Coronary artery (tissue), 2 donors: ENCODE measurements around the gene TNRC18.
A peak's percentile ranks its signal among the peaks of the same experiment; 100 is the strongest.

ENCODE experiments used
- DNase-seq: peaks from one replicate; pipeline ENCODE4 v3.0.0-alpha.2; 2017; ENCODE audit warnings: low spot score
- H3K27ac ChIP-seq, 2 donors: fragments of 200-600 bp; sonication (generic); one replicate each; pipeline ENCODE4 v1.5.1; 2016 to 2019
- H3K4me3 ChIP-seq: fragments of 200-600 bp; sonication (generic); 2 replicates; pipeline ENCODE4 v1.5.1; 2016; ENCODE audit warnings: mild to moderate bottlenecking, moderate library complexity
- TF ChIP-seq, protein P1 (sequence below): fragments of 200-600 bp; sonication (generic); IDR thresholded peaks from one replicate; pipeline ENCODE4 v1.5.1; 2019; ENCODE audit warnings: antibody characterized with exemption

TNRC18 gene

DNA sequence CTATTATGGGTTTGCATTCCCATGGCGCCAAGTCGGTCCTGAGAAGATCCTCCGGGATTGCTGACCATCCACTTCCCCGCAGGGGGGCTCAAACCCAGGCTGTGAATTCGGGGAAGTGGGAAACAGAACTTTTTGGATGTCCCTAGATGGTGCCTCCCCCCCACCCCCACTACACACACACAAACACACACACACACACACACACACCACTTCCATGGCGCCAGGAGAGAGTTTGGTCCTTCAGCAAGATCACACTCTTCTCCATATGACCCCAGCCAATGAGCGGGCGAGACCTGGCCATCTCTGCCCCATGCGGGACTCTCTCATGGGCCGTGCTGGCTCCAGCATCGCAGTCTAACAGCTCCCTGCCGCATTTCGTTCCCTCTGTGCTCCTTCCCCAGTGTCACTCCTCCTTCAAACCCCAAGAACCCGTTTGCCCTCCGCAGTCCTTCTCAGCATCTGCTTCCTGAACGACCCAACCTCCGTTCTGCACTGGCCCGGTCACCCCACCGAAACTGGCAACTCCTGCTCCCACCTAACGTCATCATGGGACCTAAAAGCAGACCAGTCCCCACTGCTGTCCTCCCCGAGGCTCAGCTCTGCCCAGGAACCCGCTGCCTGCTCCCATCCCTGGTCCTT is 32.1 kb upstream of the TNRC18 start:
- no peak for DNase-seq
- TF ChIP-seq, protein P1, sequence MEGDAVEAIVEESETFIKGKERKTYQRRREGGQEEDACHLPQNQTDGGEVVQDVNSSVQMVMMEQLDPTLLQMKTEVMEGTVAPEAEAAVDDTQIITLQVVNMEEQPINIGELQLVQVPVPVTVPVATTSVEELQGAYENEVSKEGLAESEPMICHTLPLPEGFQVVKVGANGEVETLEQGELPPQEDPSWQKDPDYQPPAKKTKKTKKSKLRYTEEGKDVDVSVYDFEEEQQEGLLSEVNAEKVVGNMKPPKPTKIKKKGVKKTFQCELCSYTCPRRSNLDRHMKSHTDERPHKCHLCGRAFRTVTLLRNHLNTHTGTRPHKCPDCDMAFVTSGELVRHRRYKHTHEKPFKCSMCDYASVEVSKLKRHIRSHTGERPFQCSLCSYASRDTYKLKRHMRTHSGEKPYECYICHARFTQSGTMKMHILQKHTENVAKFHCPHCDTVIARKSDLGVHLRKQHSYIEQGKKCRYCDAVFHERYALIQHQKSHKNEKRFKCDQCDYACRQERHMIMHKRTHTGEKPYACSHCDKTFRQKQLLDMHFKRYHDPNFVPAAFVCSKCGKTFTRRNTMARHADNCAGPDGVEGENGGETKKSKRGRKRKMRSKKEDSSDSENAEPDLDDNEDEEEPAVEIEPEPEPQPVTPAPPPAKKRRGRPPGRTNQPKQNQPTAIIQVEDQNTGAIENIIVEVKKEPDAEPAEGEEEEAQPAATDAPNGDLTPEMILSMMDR, result no peak
- no peak overlapping the region for H3K27ac ChIP-seq

DNA sequence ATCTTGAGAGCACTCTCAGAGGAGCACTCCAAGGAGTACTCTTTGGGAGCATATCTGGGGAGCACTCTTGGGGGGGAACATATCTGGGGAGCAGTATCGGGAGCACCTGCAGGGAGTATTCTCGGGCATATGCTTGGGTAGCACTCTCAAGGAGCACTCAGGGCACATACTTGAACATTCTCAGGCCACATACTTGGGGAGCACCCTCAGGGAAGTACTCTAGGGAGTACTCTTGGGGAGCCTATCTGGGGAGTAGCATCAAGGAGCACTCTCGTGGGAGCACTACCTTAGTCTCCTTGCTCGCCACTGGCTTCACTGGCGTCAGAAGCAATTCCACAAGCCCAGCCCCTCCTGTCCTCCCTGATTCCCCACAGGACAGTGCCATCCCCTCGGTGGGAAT is 31.5 kb upstream of the TNRC18 start:
- TF ChIP-seq, protein P1, result no peak
- H3K4me3 ChIP-seq, result no peak overlapping the region
- DNase-seq, result no peak
- no peak overlapping the region for H3K27ac ChIP-seq

More for the DNA sequence above, 32.1 kb upstream of the TNRC18 start:
- no peak overlapping the region for H3K4me3 ChIP-seq

DNA sequence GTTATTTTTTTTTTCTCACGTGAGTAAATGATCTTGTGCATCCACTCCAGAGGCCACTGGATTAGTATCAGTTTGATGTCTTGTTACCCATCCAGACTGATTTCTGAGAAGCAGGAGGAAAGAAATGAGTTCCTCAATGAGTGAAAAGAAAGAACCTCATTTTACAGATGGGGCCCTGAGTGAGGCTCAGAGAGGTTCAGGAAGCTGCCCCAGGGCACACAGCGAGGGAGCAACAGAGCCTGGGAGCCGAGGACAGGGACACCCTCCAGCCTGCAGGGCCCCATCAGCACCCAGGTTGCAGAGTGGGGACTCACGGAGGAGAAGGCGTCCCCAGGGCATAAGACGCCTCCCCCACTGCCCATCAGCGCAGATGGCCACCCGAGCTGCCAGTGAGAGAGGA is 30.9 kb upstream of the TNRC18 start:
- TF ChIP-seq, protein P1, result no peak
- H3K27ac ChIP-seq, result no peak overlapping the region

DNA sequence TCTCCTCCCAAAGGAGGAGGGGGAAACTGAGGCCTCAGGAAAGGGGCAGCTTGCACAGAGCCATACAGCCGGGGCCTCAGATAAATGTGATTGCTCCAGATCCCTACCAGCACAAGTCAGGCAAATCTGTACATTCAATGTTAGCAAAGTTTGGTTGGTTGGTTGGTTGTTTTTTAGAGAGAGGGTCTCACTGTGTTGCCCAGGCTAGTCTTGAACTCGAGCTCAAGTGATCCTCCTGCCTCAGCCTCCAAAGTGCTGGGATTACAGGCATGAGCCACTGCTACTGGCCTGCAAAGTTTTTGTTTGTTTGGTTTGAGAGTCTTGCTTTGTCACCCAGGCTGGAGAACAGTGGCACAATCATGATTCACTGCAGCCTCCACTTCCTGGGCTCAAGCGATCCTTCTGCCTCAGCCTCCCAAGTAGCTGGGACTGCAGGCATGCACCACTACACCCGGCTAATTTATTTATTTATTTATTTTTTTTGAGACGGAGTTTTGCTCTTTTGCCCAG is 30.0 kb upstream of the TNRC18 start:
- TF ChIP-seq, protein P1, result no peak
- no peak for DNase-seq
- Histone ChIP-seq H3K27ac (no peak overlapping the region), H3K4me3 (no peak overlapping the region)

More for the DNA sequence above, 30.9 kb upstream of the TNRC18 start:
- H3K4me3 ChIP-seq, result no peak overlapping the region
- DNase-seq, result no peak

DNA sequence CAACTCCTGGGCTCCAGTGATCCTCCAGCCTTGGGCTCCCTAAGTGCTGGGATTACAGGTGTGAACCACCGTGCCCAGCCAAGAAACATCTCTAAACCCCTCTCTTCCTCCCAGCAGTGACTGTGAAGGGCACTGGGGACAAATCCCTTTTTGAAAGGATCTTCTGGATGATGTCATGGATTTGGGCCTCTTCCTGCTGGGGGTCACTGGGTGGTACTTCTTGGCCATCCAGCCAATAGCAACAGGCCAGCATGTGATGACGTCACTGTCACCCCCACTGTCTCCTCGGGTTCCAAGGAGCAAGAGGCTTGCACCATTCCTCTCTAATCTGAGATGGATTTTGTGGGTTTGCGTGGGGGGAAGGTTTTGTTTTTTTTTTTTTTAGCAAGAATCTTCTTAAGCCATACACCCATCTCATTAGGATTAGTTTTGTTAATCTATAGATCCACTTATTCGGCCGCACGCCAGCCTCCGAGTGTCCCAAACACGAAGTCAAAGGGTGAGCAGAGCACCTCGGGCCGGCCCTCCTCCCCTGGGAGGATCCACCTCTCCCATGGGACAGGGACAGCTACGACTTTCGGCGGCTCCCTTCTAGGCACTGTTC is 29.4 kb upstream of the TNRC18 start:
- TF ChIP-seq, protein P1, result no peak
- no peak overlapping the region for H3K27ac ChIP-seq

DNA sequence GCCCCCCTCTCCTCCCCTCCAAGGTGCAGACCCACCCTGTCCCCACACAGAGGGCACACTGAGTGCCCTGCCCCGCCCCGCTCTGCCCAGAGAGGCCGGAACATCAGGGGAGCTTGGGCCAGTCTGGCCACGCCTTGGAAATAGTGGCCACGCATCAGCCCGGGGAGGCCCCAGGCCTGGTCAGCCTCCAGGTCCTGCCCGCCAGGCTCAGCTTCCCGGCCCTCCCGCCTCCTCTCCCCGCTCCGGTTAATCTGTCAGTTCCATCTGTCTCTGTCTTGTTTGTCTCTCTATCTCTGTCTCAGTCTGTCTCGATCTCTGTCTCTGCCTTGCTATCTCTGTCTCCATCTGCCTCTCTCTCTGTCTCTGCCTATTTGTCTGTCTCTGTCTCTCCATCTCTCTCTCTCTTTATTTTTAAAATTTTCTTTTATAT is 28.9 kb upstream of the TNRC18 start:
- Histone ChIP-seq H3K27ac (no peak overlapping the region), H3K4me3 (no peak overlapping the region)
- TF ChIP-seq, protein P1, result no peak
- DNase-seq, result no peak

More for the DNA sequence above, 29.4 kb upstream of the TNRC18 start:
- DNase-seq, result no peak
- no peak overlapping the region for H3K4me3 ChIP-seq

DNA sequence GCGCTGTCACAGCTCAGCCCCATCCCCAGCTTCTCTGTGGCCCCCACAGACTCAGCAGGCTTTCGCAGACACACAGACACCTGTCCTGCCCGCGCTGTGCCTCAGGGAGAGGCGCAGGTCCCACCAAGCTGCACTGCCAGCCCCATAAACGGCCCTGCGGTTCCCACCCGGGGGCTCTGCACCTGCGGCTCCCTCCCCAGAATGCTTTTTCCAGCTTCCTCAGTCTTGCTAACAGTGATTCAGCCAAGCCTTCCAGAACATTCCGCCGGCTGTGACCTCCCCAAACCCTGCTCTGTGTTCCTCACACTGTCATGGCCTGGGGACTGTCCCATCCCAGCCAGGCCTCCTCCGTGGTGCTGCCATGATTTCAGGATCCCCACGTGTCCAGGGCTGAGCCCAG is 27.8 kb upstream of the TNRC18 start:
- no peak overlapping the region for H3K27ac ChIP-seq
- DNase-seq, result peak; percentile 54
- TF ChIP-seq, protein P1, result no peak

More for the DNA sequence above, 27.8 kb upstream of the TNRC18 start:
- no peak overlapping the region for H3K4me3 ChIP-seq
